HEK293T (cell line): ENCODE data around the gene ROCK1.

Source experiments
- BHLHE40 ChIP-seq: fragments of 450-650 bp; IDR thresholded peaks from 2 replicates; pipeline ENCODE4 v1.6.1; 2016; ENCODE audit warnings: mild to moderate bottlenecking, moderate library complexity, borderline replicate concordance
- FOXK2 ChIP-seq: fragments of 450-650 bp; IDR thresholded peaks from 2 replicates; pipeline ENCODE4 v1.6.1; 2016; ENCODE audit warnings: mild to moderate bottlenecking
- FOXM1 ChIP-seq: fragments of 450-650 bp; IDR thresholded peaks from 2 replicates; pipeline ENCODE4 v1.6.1; 2017; ENCODE audit warnings: mild to moderate bottlenecking, borderline replicate concordance
- HDGF ChIP-seq: fragments of 450-650 bp; IDR thresholded peaks from 2 replicates; pipeline ENCODE4 v1.6.1; 2017; ENCODE audit warnings: antibody characterized with exemption, borderline replicate concordance
- PKNOX1 ChIP-seq: fragments of 450-650 bp; IDR thresholded peaks from 2 replicates; pipeline ENCODE4 v1.6.1; 2016
- SP1 ChIP-seq: fragments of 450-650 bp; IDR thresholded peaks from 2 replicates; pipeline ENCODE4 v1.6.1; 2017
- SUZ12 ChIP-seq: fragments of 450-650 bp; IDR thresholded peaks from 2 replicates; pipeline ENCODE4 v1.6.1; 2016; ENCODE audit warnings: mild to moderate bottlenecking
- TARDBP ChIP-seq: fragments of 450-650 bp; IDR thresholded peaks from 2 replicates; pipeline ENCODE4 v1.6.1; 2016

GRCh38 chr18:21129566-21130216 lies 18.1 kb upstream of the ROCK1 start:
- TF ChIP-seq HDGF: no peak
- TF ChIP-seq SUZ12: no peak
- no peak for TF ChIP-seq BHLHE40
- no peak for TF ChIP-seq PKNOX1
- TF ChIP-seq FOXK2: no peak
- TF ChIP-seq FOXM1: no peak
- no peak for TF ChIP-seq SP1
- no peak for TF ChIP-seq TARDBP
